ENCODE results near the gene TMEM37.
"Not testable (repeated sequence)": the region's sequence is repeated elsewhere in the genome, so short reads cannot be mapped to it uniquely, and the experiment has no call there.

TMEM37 gene

GRCh38 chr2:119431155-119431975 lies at the start of gene TMEM37:
TSS of gene TMEM37 (plus strand) at chr2:119431854. CDS start at chr2:119431904, 50 bp downstream.
- DNase-seq: no peak

- DNase-seq: no peak
Measured at GRCh38 chr2:119383410-119384140, 48.1 kb upstream of the TMEM37 start.

GRCh38 chr2:119384971-119385370 lies 46.7 kb upstream of the TMEM37 start:
- DNase-seq: no peak

GRCh38 chr2:119385466-119385865 lies 46.2 kb upstream of the TMEM37 start:
- no peak for DNase-seq

GRCh38 chr2:119387381-119388129 lies 44.1 kb upstream of the TMEM37 start:
- peak; percentile 24 for DNase-seq

GRCh38 chr2:119389615-119390306 lies 41.9 kb upstream of the TMEM37 start:
- DNase-seq: no peak

- no peak for DNase-seq
Measured at GRCh38 chr2:119393971-119394748, 37.5 kb upstream of the TMEM37 start.

- no peak for DNase-seq
Measured at GRCh38 chr2:119397196-119397595, 34.5 kb upstream of the TMEM37 start.

- DNase-seq: no peak
Measured at GRCh38 chr2:119402106-119402505, 29.5 kb upstream of the TMEM37 start.

GRCh38 chr2:119402645-119403560 lies 28.8 kb upstream of the TMEM37 start:
- DNase-seq: no peak

GRCh38 chr2:119403618-119404017 lies 28.0 kb upstream of the TMEM37 start:
- DNase-seq: not testable (repeated sequence)

- DNase-seq: no peak
Measured at GRCh38 chr2:119405151-119405550, 26.5 kb upstream of the TMEM37 start.

- peak; percentile 20 for DNase-seq
Measured at GRCh38 chr2:119407430-119408220, 24.0 kb upstream of the TMEM37 start.

- DNase-seq: no peak
Measured at GRCh38 chr2:119408221-119408619, 23.4 kb upstream of the TMEM37 start.

- DNase-seq: no peak
Measured at GRCh38 chr2:119409506-119409905, 22.1 kb upstream of the TMEM37 start.

GRCh38 chr2:119414894-119415293 lies 16.8 kb upstream of the TMEM37 start:
- no peak for DNase-seq

GRCh38 chr2:119415630-119416029 lies 16.0 kb upstream of the TMEM37 start:
- DNase-seq: no peak

GRCh38 chr2:119416299-119416923 lies 15.2 kb upstream of the TMEM37 start:
- no peak for DNase-seq

GRCh38 chr2:119417908-119418307 lies 13.7 kb upstream of the TMEM37 start:
- no peak for DNase-seq
